ENCODE data around the gene CTXN3. TPM values are rescaled to one million over a fixed set of nuclear protein-coding genes. Genes with fewer than 3 reads are reported as not detected.

Gene CTXN3
- total RNA-seq, 5 donors from 2014 or later (not counting 1 experiment from before 2014, with no cell fraction given) = not detected

GRCh38 chr5:127660047-127660733 is 11.3 kb downstream of the CTXN3 start:
- Mint-ChIP-seq H3K4me3 (no peak overlapping the region), H3K9me3 (no peaks in the 10 kb centered on the region), H3K36me3 (no peaks in the 10 kb centered on the region), H3K4me1 (no peaks in the 10 kb centered on the region), H3K27ac (no peak overlapping the region), H3K27me3 (peaks cover 0 to 5% of the 10 kb centered on the region in 2 donors)
- no peaks in the 10 kb centered on the region for H3K9me3 ChIP-seq
- DNase-seq (no peak), ATAC-seq (replicated peaks in 1 of 4) (no peak)
- 44% methylated on average over 2 of the region's 3 CpGs for WGBS (ENCODE audit: insufficient coverage)
- H3K4me3 ChIP-seq (ENCODE audit: control insufficient read depth in 1 of 2, extremely low read depth in 1 of 2, low read length in 1 of 2) = no peak overlapping the region
- H3K4me1 ChIP-seq (ENCODE audit: control insufficient read depth in 1 of 2, extremely low read depth in 1 of 2, insufficient read depth in 2 of 2, low read length in 2 of 2) = no peaks in the 10 kb centered on the region
- no peak overlapping the region for H3K27ac ChIP-seq (ENCODE audit: low read length)
- ChIA-PET CTCF (no interaction called here), POLR2A (no interaction called here)
- H3K27me3 ChIP-seq (replicated peaks in 1 of 2; ENCODE audit: control insufficient read depth in 2 of 2, extremely low read depth in 1 of 2, insufficient read depth in 2 of 2, low read length in 1 of 2) = no peaks in the 10 kb centered on the region
- no peaks in the 10 kb centered on the region for H3K36me3 ChIP-seq (ENCODE audit: control insufficient read depth in 2 of 2, extremely low read depth in 1 of 2, insufficient read depth in 1 of 2, low read length in 1 of 2)

GRCh38 chr5:127664093-127664492 is 15.2 kb downstream of the CTXN3 start:
- Mint-ChIP-seq H3K4me3 (no peak overlapping the region), H3K27ac (no peak overlapping the region), H3K27me3 (peaks cover 0 to 2% of the 10 kb centered on the region in 2 donors), H3K36me3 (no peaks in the 10 kb centered on the region), H3K9me3 (no peaks in the 10 kb centered on the region), H3K4me1 (no peaks in the 10 kb centered on the region)
- ATAC-seq (replicated peaks in 1 of 4) (no peak), DNase-seq (no peak)
- Histone ChIP-seq H3K36me3 (ENCODE audit: control insufficient read depth in 2 of 2, extremely low read depth in 1 of 2, insufficient read depth in 1 of 2, low read length in 1 of 2) (no peaks in the 10 kb centered on the region), H3K27ac (ENCODE audit: low read length) (no peak overlapping the region), H3K9me3 (no peaks in the 10 kb centered on the region), H3K27me3 (replicated peaks in 1 of 2; ENCODE audit: control insufficient read depth in 2 of 2, extremely low read depth in 1 of 2, insufficient read depth in 2 of 2, low read length in 1 of 2) (no peaks in the 10 kb centered on the region), H3K4me3 (ENCODE audit: control insufficient read depth in 1 of 2, extremely low read depth in 1 of 2, low read length in 1 of 2) (no peak overlapping the region), H3K4me1 (ENCODE audit: control insufficient read depth in 1 of 2, extremely low read depth in 1 of 2, insufficient read depth in 2 of 2, low read length in 2 of 2) (no peaks in the 10 kb centered on the region)
- 88% methylated on average over 4 of the region's 5 CpGs for WGBS (ENCODE audit: insufficient coverage)
- POLR2A ChIA-PET = no interaction called here
- CTCF ChIA-PET = no interaction called here

GRCh38 chr5:127665641-127666040 is 16.8 kb downstream of the CTXN3 start:
- Histone ChIP-seq H3K36me3 (ENCODE audit: control insufficient read depth in 2 of 2, extremely low read depth in 1 of 2, insufficient read depth in 1 of 2, low read length in 1 of 2) (no peaks in the 10 kb centered on the region), H3K27ac (ENCODE audit: low read length) (no peak overlapping the region), H3K9me3 (no peaks in the 10 kb centered on the region), H3K4me1 (ENCODE audit: control insufficient read depth in 1 of 2, extremely low read depth in 1 of 2, insufficient read depth in 2 of 2, low read length in 2 of 2) (no peaks in the 10 kb centered on the region), H3K27me3 (replicated peaks in 1 of 2; ENCODE audit: control insufficient read depth in 2 of 2, extremely low read depth in 1 of 2, insufficient read depth in 2 of 2, low read length in 1 of 2) (no peaks in the 10 kb centered on the region), H3K4me3 (ENCODE audit: control insufficient read depth in 1 of 2, extremely low read depth in 1 of 2, low read length in 1 of 2) (no peak overlapping the region)
- Mint-ChIP-seq H3K36me3 (no peaks in the 10 kb centered on the region), H3K4me3 (no peak overlapping the region), H3K9me3 (no peaks in the 10 kb centered on the region), H3K27ac (no peak overlapping the region), H3K4me1 (no peaks in the 10 kb centered on the region), H3K27me3 (no peaks in the 10 kb centered on the region)
- CTCF ChIA-PET = no interaction called here
- POLR2A ChIA-PET = no interaction called here
- ATAC-seq (replicated peaks in 1 of 4) (no peak), DNase-seq (no peak)

GRCh38 chr5:127666043-127666716 is 17.3 kb downstream of the CTXN3 start:
- Mint-ChIP-seq H3K27me3 (no peaks in the 10 kb centered on the region), H3K36me3 (no peaks in the 10 kb centered on the region), H3K27ac (no peak overlapping the region), H3K4me3 (no peak overlapping the region), H3K9me3 (no peaks in the 10 kb centered on the region), H3K4me1 (no peaks in the 10 kb centered on the region)
- ChIA-PET POLR2A (no interaction called here), CTCF (no interaction called here)
- ATAC-seq (replicated peaks in 1 of 4) = no peak
- Histone ChIP-seq H3K27ac (ENCODE audit: low read length) (no peak overlapping the region), H3K4me1 (ENCODE audit: control insufficient read depth in 1 of 2, extremely low read depth in 1 of 2, insufficient read depth in 2 of 2, low read length in 2 of 2) (no peaks in the 10 kb centered on the region), H3K4me3 (ENCODE audit: control insufficient read depth in 1 of 2, extremely low read depth in 1 of 2, low read length in 1 of 2) (no peak overlapping the region), H3K9me3 (no peaks in the 10 kb centered on the region), H3K27me3 (replicated peaks in 1 of 2; ENCODE audit: control insufficient read depth in 2 of 2, extremely low read depth in 1 of 2, insufficient read depth in 2 of 2, low read length in 1 of 2) (no peaks in the 10 kb centered on the region), H3K36me3 (ENCODE audit: control insufficient read depth in 2 of 2, extremely low read depth in 1 of 2, insufficient read depth in 1 of 2, low read length in 1 of 2) (no peaks in the 10 kb centered on the region)
- no CpG with 5 or more reads among the region's 3 CpGs for WGBS (ENCODE audit: insufficient coverage)
- no peak for DNase-seq

- POLR2A ChIA-PET = no interaction called here
- H3K9me3 ChIP-seq = no peaks in the 10 kb centered on the region
- Mint-ChIP-seq H3K36me3 (no peaks in the 10 kb centered on the region), H3K27ac (no peak overlapping the region), H3K27me3 (no peaks in the 10 kb centered on the region), H3K9me3 (no peaks in the 10 kb centered on the region), H3K4me1 (no peaks in the 10 kb centered on the region), H3K4me3 (no peak overlapping the region)
- H3K36me3 ChIP-seq (ENCODE audit: control insufficient read depth in 2 of 2, extremely low read depth in 1 of 2, insufficient read depth in 1 of 2, low read length in 1 of 2) = no peaks in the 10 kb centered on the region
- H3K4me1 ChIP-seq (ENCODE audit: control insufficient read depth in 1 of 2, extremely low read depth in 1 of 2, insufficient read depth in 2 of 2, low read length in 2 of 2) = no peaks in the 10 kb centered on the region
- no peak for ATAC-seq (replicated peaks in 1 of 4)
- H3K4me3 ChIP-seq (ENCODE audit: control insufficient read depth in 1 of 2, extremely low read depth in 1 of 2, low read length in 1 of 2) = no peak overlapping the region
- no CpG with 5 or more reads among the region's 3 CpGs for WGBS (ENCODE audit: insufficient coverage)
- no peak overlapping the region for H3K27ac ChIP-seq (ENCODE audit: low read length)
- peaks cover 0 to 3% of the 10 kb centered on the region in 2 experiments for H3K27me3 ChIP-seq (replicated peaks in 1 of 2; ENCODE audit: control insufficient read depth in 2 of 2, extremely low read depth in 1 of 2, insufficient read depth in 2 of 2, low read length in 1 of 2)
- DNase-seq = no peak
- CTCF ChIA-PET = no interaction called here
Observed at GRCh38 chr5:127667926-127668325, 19.0 kb downstream of the CTXN3 start.

GRCh38 chr5:127671218-127671617 is 22.3 kb downstream of the CTXN3 start:
- Mint-ChIP-seq H3K9me3 (peaks cover 0 to 3% (median 0%) of the 10 kb centered on the region in 3 donors), H3K27me3 (no peaks in the 10 kb centered on the region), H3K4me3 (no peak overlapping the region), H3K36me3 (no peaks in the 10 kb centered on the region), H3K4me1 (no peaks in the 10 kb centered on the region), H3K27ac (no peak overlapping the region)
- POLR2A ChIA-PET = interaction anchor here in 1 of 2 donors (0.7 kb wide), 1 partner anchor 229 kb away, joined by 5 read pairs; no protein-coding TSS in a partner anchor
- H3K27ac ChIP-seq (ENCODE audit: low read length) = no peak overlapping the region
- no peaks in the 10 kb centered on the region for H3K4me1 ChIP-seq (ENCODE audit: control insufficient read depth in 1 of 2, extremely low read depth in 1 of 2, insufficient read depth in 2 of 2, low read length in 2 of 2)
- no peak for ATAC-seq (replicated peaks in 1 of 4)
- no peak for DNase-seq
- no peak overlapping the region for H3K4me3 ChIP-seq (ENCODE audit: control insufficient read depth in 1 of 2, extremely low read depth in 1 of 2, low read length in 1 of 2)
- CTCF ChIA-PET = interaction anchor here in 1 of 2 donors (0.7 kb wide), 1 partner anchor 237 kb away, joined by 5 read pairs; no protein-coding TSS in a partner anchor
- 76% methylated on average over 6 of the region's 6 CpGs for WGBS (ENCODE audit: insufficient coverage)
- no peaks in the 10 kb centered on the region for H3K9me3 ChIP-seq
- peaks cover 0 to 3% of the 10 kb centered on the region in 2 experiments for H3K27me3 ChIP-seq (replicated peaks in 1 of 2; ENCODE audit: control insufficient read depth in 2 of 2, extremely low read depth in 1 of 2, insufficient read depth in 2 of 2, low read length in 1 of 2)
- H3K36me3 ChIP-seq (ENCODE audit: control insufficient read depth in 2 of 2, extremely low read depth in 1 of 2, insufficient read depth in 1 of 2, low read length in 1 of 2) = no peaks in the 10 kb centered on the region
